ENCODE data around the gene CCDC107.
A peak's percentile ranks its signal among the peaks of the same experiment; 100 is the strongest.

Gene CCDC107

GRCh38 chr9:35683323-35683722 is 25.2 kb downstream of the CCDC107 start:
- DNase-seq (ENCODE audit: low read depth in 2 of 2), result no peak

- DNase-seq (ENCODE audit: low read depth in 2 of 2), result no peak
Observed at GRCh38 chr9:35684921-35685320, 26.8 kb downstream of the CCDC107 start.

- DNase-seq (ENCODE audit: low read depth in 2 of 2), result no peak
Observed at GRCh38 chr9:35685506-35685905, 27.4 kb downstream of the CCDC107 start.

- DNase-seq (ENCODE audit: low read depth in 2 of 2), result no peak
Observed at GRCh38 chr9:35686222-35687203, 28.4 kb downstream of the CCDC107 start.

GRCh38 chr9:35687306-35687705 is 29.2 kb downstream of the CCDC107 start:
- DNase-seq (ENCODE audit: low read depth in 2 of 2), result no peak

- DNase-seq (ENCODE audit: low read depth in 2 of 2), result no peak
Observed at GRCh38 chr9:35687972-35688557, 30.0 kb downstream of the CCDC107 start.

GRCh38 chr9:35688558-35689541 is 30.8 kb downstream of the CCDC107 start:
- no peak for DNase-seq (ENCODE audit: low read depth in 2 of 2)

- DNase-seq (ENCODE audit: low read depth in 2 of 2), result no peak
Observed at GRCh38 chr9:35689542-35690293, 31.6 kb downstream of the CCDC107 start, which contains the start of gene TPM2. Gene TPM2, minus strand, starts transcription at chr9:35689925. Its CDS starts 108 bp downstream, at chr9:35689817.

GRCh38 chr9:35690294-35690613 is 32.2 kb downstream of the CCDC107 start:
- no peak for DNase-seq (ENCODE audit: low read depth in 2 of 2)

- peak in 1 of 2 donors; percentile 17 for DNase-seq (ENCODE audit: low read depth in 2 of 2)
Observed at GRCh38 chr9:35690614-35691333, 32.7 kb downstream of the CCDC107 start.

- no peak for DNase-seq (ENCODE audit: low read depth in 2 of 2)
Observed at GRCh38 chr9:35691334-35691650, 33.2 kb downstream of the CCDC107 start.

GRCh38 chr9:35691757-35692301 is 33.7 kb downstream of the CCDC107 start:
- no peak for DNase-seq (ENCODE audit: low read depth in 2 of 2)

GRCh38 chr9:35695943-35696401 is 37.9 kb downstream of the CCDC107 start:
- DNase-seq (ENCODE audit: low read depth in 2 of 2), result no peak

- peak; percentile 19 to 33 for DNase-seq (ENCODE audit: low read depth in 2 of 2)
Observed at GRCh38 chr9:35696520-35697215, 38.6 kb downstream of the CCDC107 start.

GRCh38 chr9:35697486-35697885 is 39.4 kb downstream of the CCDC107 start:
- DNase-seq (ENCODE audit: low read depth in 2 of 2), result no peak

GRCh38 chr9:35698231-35698630 is 40.1 kb downstream of the CCDC107 start:
- no peak for DNase-seq (ENCODE audit: low read depth in 2 of 2)

- DNase-seq (ENCODE audit: low read depth in 2 of 2), result no peak
Observed at GRCh38 chr9:35700031-35700430, 41.9 kb downstream of the CCDC107 start.

GRCh38 chr9:35700942-35701341 is 42.9 kb downstream of the CCDC107 start:
- DNase-seq (ENCODE audit: low read depth in 2 of 2), result no peak

- no peak for DNase-seq (ENCODE audit: low read depth in 2 of 2)
Observed at GRCh38 chr9:35702696-35703095, 44.6 kb downstream of the CCDC107 start.

All from stimulated activated CD8-positive, alpha-beta memory T cell treated with anti-CD3 and anti-CD28 coated beads, Interleukin-7, amount 100 ng/mL, for 4 hours (primary cell).